Metanephros (tissue), 2 donors: ENCODE data around the gene CLIC1. TPM values are rescaled to one million over a fixed set of nuclear protein-coding genes. Genes with fewer than 3 reads are reported as not detected.

Source experiments
- small RNA-seq: library from RNA; depleted of rRNA; stranded (forward); fragments of <200 nt; gene quantifications from one replicate; pipeline ENCODE3, GENCODE V24; 2014; ENCODE audit warnings: low replicate concordance
- total RNA-seq: library from RNA; depleted of rRNA; stranded (reverse); fragments of >200 nt; gene quantifications from one replicate; pipeline ENCODE4 v1.2.3, GENCODE V29; 2014

CLIC1 gene
- 227 TPM for total RNA-seq

DNA sequence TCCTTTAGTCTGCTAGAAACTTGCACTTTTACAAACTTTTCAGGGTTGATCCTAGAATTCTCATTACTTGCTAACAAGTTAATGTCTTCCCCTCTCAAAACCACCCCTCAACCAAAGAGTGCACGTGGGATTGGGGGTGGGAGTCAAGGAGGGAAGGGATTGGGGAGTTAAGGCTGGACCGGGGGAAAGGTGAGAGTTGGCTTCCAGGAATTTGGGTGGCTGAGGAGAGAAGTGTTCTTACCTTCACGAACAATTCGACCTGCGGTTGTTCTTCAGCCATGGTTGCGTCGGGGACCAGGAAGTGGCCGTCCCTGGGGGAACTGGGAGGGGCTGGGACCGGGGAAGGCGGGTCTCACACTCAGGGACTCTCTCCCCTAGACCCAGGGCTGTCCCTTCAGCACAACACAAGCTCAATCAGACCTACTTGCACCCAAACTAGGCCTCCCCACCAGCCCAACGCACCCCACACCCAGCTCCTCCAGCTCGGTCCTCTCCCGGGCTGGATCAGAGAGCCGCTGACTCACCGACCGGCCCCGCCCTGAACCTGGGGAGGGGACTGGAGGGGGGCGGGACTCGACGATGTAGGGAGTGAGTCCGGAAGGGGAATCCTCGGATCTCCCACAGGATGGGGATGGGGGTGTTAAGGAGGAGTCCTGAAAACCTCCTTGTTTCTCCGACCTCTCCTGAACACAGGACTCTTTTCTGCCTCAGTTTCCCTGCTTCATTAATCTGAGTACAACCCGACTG lies at the start of gene CLIC1:
Gene CLIC1, minus strand, starts transcription at position 510 of the 747 bp plus-strand sequence. Its CDS starts 230 bp downstream, at position 280.

DNA sequence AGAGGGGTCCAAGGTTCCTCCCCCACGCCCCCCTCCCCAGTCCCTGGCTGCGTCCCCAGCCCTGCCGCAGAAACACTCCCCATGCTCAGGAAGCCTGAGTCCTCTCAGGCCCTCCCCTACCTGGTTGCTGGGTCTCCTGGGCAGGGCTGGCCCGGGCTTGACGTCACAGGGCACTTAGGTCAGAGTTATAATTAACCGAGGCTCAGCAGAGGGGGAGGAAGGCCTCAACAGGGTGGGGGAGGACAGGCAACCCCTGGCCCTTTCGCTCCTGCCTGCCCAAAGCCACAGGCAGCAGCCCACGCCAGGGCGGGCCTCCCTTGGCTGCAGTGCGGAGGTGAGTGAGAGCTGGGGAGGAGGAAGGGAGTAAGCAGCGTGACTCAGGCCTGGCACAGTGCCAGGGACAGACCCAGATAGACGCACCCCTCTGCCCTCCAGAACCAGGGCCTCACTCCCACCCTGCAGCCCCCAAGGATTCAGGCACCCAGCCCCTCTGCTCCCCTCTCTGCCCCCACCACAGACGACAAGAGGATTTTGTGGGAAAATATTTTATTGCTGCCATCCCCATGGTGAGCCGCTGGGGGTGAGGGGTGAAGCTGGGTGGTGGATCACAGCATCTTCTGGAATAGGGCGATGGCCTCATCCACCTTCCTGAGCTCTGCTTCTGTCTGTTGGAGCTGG lies 40.8 kb upstream of the CLIC1 start, which contains the start of gene VWA7:
Gene VWA7, minus strand, starts transcription at position 340 of the 678 bp plus-strand sequence. CDS start 549 bp downstream, outside the sequence.

DNA sequence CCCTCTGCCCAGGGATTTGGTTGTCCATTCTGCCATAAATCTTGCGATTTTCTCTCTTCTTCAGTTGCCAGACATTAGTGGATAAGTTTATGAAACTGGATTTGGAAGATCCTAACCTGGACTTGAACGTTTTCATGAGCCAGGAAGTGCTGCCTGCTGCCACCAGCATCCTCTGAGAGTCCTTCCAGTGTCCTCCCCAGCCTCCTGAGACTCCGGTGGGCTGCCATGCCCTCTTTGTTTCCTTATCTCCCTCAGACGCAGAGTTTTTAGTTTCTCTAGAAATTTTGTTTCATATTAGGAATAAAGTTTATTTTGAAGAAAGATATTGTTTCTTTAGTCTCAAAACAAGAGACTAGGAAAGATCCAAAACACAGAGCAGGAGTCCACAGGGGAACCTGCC lies 26.0 kb upstream of the CLIC1 start, which contains the start of gene SAPCD1:
Gene SAPCD1, plus strand, starts transcription at position 301 of the 400 bp plus-strand sequence. CDS start 399 bp downstream, outside the sequence.

DNA sequence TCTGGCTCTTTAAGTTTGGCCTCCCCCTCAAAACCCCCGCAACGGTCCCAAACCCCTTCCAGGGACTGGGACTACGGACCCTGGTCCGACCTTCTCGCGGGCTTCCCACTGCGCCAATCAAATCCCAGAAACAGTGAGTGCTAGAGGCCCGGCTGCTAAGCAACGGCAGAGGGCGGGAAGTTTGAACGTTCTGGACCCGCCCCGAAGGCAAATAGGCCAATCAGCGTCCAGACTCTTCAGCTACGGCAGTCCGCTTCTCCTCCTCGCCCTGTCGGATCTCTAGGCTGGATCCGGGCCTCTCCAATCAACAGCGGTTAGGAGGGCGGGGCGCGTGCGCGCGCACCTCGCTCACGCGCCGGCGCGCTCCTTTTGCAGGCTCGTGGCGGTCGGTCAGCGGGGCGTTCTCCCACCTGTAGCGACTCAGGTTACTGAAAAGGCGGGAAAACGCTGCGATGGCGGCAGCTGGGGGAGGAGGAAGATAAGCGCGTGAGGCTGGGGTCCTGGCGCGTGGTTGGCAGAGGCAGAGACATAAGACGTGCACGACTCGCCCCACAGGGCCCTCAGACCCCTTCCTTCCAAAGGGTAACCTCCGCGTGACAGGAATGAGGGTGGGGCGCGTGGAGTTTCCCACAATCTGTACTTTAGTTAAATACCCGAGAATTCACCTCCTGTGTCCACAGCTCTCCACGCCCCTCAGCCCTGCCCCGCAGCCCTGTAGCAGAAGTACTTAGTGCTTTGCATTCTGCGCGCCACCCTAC lies 3.5 kb upstream of the CLIC1 start, which contains the start of gene MSH5:
Gene MSH5, plus strand, starts transcription at position 367 of the 758 bp plus-strand sequence. CDS start 462 bp downstream, outside the sequence.

GRCh38 chr6:31728767-31729514 lies 7.4 kb downstream of the CLIC1 start, which contains the start of gene DDAH2:
TSS of gene DDAH2 (minus strand) at chr6:31729299. CDS start at chr6:31729161, 138 bp downstream.

GRCh38 chr6:31723245-31723979 lies 12.9 kb downstream of the CLIC1 start, which contains the start of gene MPIG6B:
TSS of gene MPIG6B (plus strand) at chr6:31723373. CDS start at chr6:31723384, 11 bp downstream.

GRCh38 chr6:31721351-31722020 lies 14.8 kb downstream of the CLIC1 start, which contains the start of gene LY6G6C:
TSS of gene LY6G6C (minus strand) at chr6:31721746. CDS start at chr6:31721679, 67 bp downstream.

DNA sequence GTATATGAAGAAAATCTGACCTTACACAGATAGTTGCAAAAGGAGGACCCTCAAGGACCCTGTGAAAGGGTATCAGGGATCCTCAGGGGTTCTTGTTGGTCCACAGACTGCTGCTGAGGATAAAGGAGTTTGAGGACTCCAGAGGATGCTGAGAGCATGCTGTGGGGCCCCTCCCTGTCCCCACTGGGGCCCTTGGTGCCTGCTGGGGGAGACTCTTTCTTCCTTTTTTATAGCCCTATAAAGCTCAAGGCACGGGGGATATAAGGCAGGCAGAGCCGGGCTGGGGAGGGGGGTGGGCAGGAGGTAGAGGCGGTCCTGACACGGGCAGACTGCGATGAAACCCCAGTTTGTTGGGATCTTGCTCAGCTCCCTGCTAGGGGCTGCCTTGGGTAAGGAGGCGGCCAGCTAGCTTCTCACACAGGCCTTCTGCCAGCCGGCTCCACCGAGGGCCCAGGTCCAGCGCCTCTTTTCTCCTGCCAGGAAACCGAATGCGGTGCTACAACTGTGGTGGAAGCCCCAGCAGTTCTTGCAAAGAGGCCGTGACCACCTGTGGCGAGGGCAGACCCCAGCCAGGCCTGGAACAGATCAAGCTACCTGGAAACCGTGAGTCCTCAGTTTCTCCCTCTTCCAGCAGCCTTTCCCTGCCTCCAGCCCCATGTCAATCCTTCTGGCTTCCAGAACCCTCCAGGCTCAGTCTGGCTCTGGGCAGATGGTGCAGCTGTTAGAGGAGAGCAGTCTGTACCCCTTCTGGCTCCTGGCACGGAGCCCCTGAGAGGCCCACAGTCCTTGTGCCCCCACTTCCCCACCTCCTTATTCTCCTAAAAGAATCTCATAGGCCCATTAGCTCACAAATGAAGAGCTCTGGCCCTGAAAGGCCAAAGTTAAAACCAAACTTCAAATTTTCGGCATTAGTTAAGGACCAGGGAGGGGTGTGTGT lies 21.0 kb downstream of the CLIC1 start, which contains the start of gene LY6G6D:
Gene LY6G6D, plus strand, starts transcription at position 327 of the 937 bp plus-strand sequence. Its CDS starts 8 bp downstream, at position 335.

DNA sequence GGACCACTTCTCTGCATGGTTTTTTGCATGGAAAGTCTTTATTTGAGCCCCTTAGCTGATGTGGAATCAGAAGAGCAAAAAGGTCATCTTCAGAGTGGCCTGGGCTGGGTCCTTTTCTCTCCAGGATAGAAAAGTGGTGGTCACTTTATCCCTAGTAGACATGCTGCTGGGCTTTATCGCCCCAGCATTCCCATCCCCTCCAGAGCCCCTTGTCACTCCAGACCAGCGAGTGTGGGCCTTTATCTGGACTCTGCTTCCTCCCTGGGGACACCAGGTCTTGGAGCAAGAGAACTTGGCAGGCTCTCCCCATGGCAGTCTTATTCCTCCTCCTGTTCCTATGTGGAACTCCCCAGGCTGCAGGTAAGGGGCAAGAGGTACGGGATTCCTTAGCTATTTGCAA lies 29.7 kb downstream of the CLIC1 start, which contains the start of gene LY6G6F:
Gene LY6G6F, plus strand, starts transcription at position 268 of the 400 bp plus-strand sequence. Its CDS starts 41 bp downstream, at position 309.

GRCh38 chr6:31702819-31703716 lies 33.3 kb downstream of the CLIC1 start, which contains the start of gene ABHD16A:
TSS of gene ABHD16A (minus strand) at chr6:31703324. CDS start at chr6:31703281, 43 bp downstream.

Small RNA genes within 50 kb of the gene (small RNA-seq; reads per million reads assigned to genes)
- gene LY6G6D: not detected
- not detected for gene MIR4646
- not detected for gene MSH5-SAPCD1
- not detected for gene RF00019
- gene RNU6-850P: not detected
- gene SAPCD1: not detected

Other genes with a start within 250 kb of the CLIC1 start
- gene MICB, start 238.4 kb downstream of the CLIC1 start, total RNA-seq: 3.6 TPM
- gene MCCD1, start 207.6 kb downstream of the CLIC1 start, total RNA-seq: 9.8 TPM
- gene DDX39B, start 194.5 kb downstream of the CLIC1 start, total RNA-seq: 530 TPM
- gene ATP6V1G2, start 189.9 kb downstream of the CLIC1 start, total RNA-seq: 2.2 TPM
- gene NFKBIL1, start 188.9 kb downstream of the CLIC1 start, total RNA-seq: 26.4 TPM
- gene LTA, start 164.2 kb downstream of the CLIC1 start, total RNA-seq: not detected
- gene TNF, start 161.0 kb downstream of the CLIC1 start, total RNA-seq: 0.35 TPM
- 3.1 TPM for gene LTB, start 154.1 kb downstream of the CLIC1 start, total RNA-seq
- 12.3 TPM for gene LST1, start 150.3 kb downstream of the CLIC1 start, total RNA-seq
- gene NCR3, start 143.5 kb downstream of the CLIC1 start, total RNA-seq: 0.35 TPM
- 18.7 TPM for gene AIF1, start 121.3 kb downstream of the CLIC1 start, total RNA-seq
- 111 TPM for gene PRRC2A, start 115.8 kb downstream of the CLIC1 start, total RNA-seq
- gene BAG6, start 83.9 kb downstream of the CLIC1 start, total RNA-seq: 208 TPM
- 24.0 TPM for gene APOM, start 80.6 kb downstream of the CLIC1 start, total RNA-seq
- 18.3 TPM for gene C6orf47, start 75.8 kb downstream of the CLIC1 start, total RNA-seq
- 16.5 TPM for gene GPANK1, start 71.5 kb downstream of the CLIC1 start, total RNA-seq
- 99.5 TPM for gene CSNK2B, start 70.5 kb downstream of the CLIC1 start, total RNA-seq
- gene LY6G5B, start 66.6 kb downstream of the CLIC1 start, total RNA-seq: 3.3 TPM
- gene LY6G5C, start 55.5 kb downstream of the CLIC1 start, total RNA-seq: 1.1 TPM
- 56.0 TPM for gene ABHD16A, start 33.2 kb downstream of the CLIC1 start, total RNA-seq
- not detected for gene LY6G6F, start 29.7 kb downstream of the CLIC1 start, total RNA-seq
- not detected for gene LY6G6D, start 21.2 kb downstream of the CLIC1 start, total RNA-seq
- not detected for gene LY6G6C, start 14.8 kb downstream of the CLIC1 start, total RNA-seq
- 4.7 TPM for gene MPIG6B, start 13.2 kb downstream of the CLIC1 start, total RNA-seq
- 121 TPM for gene DDAH2, start 7.2 kb downstream of the CLIC1 start, total RNA-seq
- 18.9 TPM for gene MSH5, start 3.5 kb upstream of the CLIC1 start, total RNA-seq
- 4.3 TPM for gene SAPCD1, start 26.1 kb upstream of the CLIC1 start, total RNA-seq
- gene VWA7, start 40.8 kb upstream of the CLIC1 start, total RNA-seq: 8.6 TPM
- 38.8 TPM for gene VARS1, start 59.2 kb upstream of the CLIC1 start, total RNA-seq
- gene LSM2, start 70.4 kb upstream of the CLIC1 start, total RNA-seq: 33.5 TPM
- gene HSPA1L, start 78.8 kb upstream of the CLIC1 start, total RNA-seq: 2.9 TPM
- gene HSPA1A, start 79.0 kb upstream of the CLIC1 start, total RNA-seq: 1,222 TPM
- 1,232 TPM for gene HSPA1B, start 91.2 kb upstream of the CLIC1 start, total RNA-seq
- gene NEU1, start 126.3 kb upstream of the CLIC1 start, total RNA-seq: 46.4 TPM
- 28.4 TPM for gene SLC44A4, start 142.5 kb upstream of the CLIC1 start, total RNA-seq
- gene EHMT2, start 161.2 kb upstream of the CLIC1 start, total RNA-seq: 71.4 TPM
- 14.4 TPM for gene ZBTB12, start 165.6 kb upstream of the CLIC1 start, total RNA-seq
- gene C2, start 191.2 kb upstream of the CLIC1 start, total RNA-seq: 7.1 TPM
- gene CFB, start 209.6 kb upstream of the CLIC1 start, total RNA-seq: 9.9 TPM
- gene NELFE, start 222.4 kb upstream of the CLIC1 start, total RNA-seq: 50.0 TPM
- 53.5 TPM for gene SKIC2, start 222.6 kb upstream of the CLIC1 start, total RNA-seq
- gene DXO, start 235.6 kb upstream of the CLIC1 start, total RNA-seq: 20.1 TPM
- gene C4A, start 245.5 kb upstream of the CLIC1 start, total RNA-seq: 48.4 TPM